ENCODE measurements around the gene GRB10. TPM values are rescaled to one million over a fixed set of nuclear protein-coding genes. Genes with fewer than 3 reads are reported as not detected.

GRB10 gene
- total RNA-seq, 1 experiment from 2014 or later: 38.3 TPM

DNA sequence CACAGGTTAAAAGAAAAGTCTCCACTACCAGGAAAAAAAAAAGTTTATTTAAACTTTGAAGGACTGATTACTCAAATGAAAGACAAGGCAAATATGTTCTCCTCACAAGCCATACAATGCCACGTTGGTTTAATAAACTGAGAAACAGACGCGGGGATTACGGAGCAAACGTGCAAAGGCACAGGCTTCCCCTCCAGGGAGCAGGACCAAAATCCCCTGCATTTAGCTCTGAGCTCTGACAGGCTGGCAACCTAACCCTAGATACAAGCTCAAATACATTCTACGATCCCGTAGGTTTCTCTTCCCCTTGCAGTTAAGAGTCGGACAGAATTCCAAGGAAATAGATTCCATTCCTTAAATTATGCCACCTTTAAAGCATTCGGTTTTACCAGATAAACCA lies 7.7 kb upstream of the GRB10 start:
- BruUV-seq (replicated peaks): no TSS peak
- ChIA-PET CTCF (no interaction called here), POLR2A (no interaction called here)
- TF ChIP-seq, protein P1, sequence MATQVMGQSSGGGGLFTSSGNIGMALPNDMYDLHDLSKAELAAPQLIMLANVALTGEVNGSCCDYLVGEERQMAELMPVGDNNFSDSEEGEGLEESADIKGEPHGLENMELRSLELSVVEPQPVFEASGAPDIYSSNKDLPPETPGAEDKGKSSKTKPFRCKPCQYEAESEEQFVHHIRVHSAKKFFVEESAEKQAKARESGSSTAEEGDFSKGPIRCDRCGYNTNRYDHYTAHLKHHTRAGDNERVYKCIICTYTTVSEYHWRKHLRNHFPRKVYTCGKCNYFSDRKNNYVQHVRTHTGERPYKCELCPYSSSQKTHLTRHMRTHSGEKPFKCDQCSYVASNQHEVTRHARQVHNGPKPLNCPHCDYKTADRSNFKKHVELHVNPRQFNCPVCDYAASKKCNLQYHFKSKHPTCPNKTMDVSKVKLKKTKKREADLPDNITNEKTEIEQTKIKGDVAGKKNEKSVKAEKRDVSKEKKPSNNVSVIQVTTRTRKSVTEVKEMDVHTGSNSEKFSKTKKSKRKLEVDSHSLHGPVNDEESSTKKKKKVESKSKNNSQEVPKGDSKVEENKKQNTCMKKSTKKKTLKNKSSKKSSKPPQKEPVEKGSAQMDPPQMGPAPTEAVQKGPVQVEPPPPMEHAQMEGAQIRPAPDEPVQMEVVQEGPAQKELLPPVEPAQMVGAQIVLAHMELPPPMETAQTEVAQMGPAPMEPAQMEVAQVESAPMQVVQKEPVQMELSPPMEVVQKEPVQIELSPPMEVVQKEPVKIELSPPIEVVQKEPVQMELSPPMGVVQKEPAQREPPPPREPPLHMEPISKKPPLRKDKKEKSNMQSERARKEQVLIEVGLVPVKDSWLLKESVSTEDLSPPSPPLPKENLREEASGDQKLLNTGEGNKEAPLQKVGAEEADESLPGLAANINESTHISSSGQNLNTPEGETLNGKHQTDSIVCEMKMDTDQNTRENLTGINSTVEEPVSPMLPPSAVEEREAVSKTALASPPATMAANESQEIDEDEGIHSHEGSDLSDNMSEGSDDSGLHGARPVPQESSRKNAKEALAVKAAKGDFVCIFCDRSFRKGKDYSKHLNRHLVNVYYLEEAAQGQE (IDR thresholded peaks at IDR 0.05; ENCODE audit: insufficient read depth in 1 of 2, low read depth in 2 of 2, low read length in 1 of 2): no peak
- TF ChIP-seq TCF7L2 (IDR thresholded peaks at IDR 0.05; ENCODE audit: low read depth, low read length) (no peak), POLR2AphosphoS5 (IDR thresholded peaks at IDR 0.05; ENCODE audit: low read depth, low read length) (no peak), SIN3A (IDR thresholded peaks at IDR 0.05; ENCODE audit: borderline replicate concordance, insufficient read depth, low read depth, low read length) (no peak)
- TF ChIP-seq, protein P2, sequence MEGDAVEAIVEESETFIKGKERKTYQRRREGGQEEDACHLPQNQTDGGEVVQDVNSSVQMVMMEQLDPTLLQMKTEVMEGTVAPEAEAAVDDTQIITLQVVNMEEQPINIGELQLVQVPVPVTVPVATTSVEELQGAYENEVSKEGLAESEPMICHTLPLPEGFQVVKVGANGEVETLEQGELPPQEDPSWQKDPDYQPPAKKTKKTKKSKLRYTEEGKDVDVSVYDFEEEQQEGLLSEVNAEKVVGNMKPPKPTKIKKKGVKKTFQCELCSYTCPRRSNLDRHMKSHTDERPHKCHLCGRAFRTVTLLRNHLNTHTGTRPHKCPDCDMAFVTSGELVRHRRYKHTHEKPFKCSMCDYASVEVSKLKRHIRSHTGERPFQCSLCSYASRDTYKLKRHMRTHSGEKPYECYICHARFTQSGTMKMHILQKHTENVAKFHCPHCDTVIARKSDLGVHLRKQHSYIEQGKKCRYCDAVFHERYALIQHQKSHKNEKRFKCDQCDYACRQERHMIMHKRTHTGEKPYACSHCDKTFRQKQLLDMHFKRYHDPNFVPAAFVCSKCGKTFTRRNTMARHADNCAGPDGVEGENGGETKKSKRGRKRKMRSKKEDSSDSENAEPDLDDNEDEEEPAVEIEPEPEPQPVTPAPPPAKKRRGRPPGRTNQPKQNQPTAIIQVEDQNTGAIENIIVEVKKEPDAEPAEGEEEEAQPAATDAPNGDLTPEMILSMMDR (IDR thresholded peaks at IDR 0.05): no peak
- Histone ChIP-seq H3K9me3 (ENCODE audit: control insufficient read depth, insufficient read depth, low read depth, low read length) (no peaks in the 10 kb centered on the region; the same call in 1 of the 2 replicates), H3K4me3 (ENCODE audit: low read depth in 2 of 2, low read length in 2 of 2) (no peak overlapping the region; a peak in 1 of 4 replicates), H3K27me3 (ENCODE audit: control insufficient read depth, insufficient read depth, low read length) (peaks cover 5% of the 10 kb centered on the region; the same call in 1 of the 2 replicates), H3K27ac (ENCODE audit: low read length) (no peak overlapping the region), H3K4me1 (ENCODE audit: control insufficient read depth, insufficient read depth, low read length) (peaks cover 6% of the 10 kb centered on the region), H3K36me3 (ENCODE audit: control insufficient read depth, insufficient read depth, low read length) (no peaks in the 10 kb centered on the region)
- intact Hi-C loops (cut with micrococcal nuclease; ENCODE audit: unreplicated experiment): no loop called here
- in situ Hi-C loops (cut with HindIII; ENCODE audit: low pct_unique_long_range_greater_than_20kb, low sequenced_read_pairs): no loop called here
- DNase-seq (ENCODE audit: low read depth, low spot score) (no peak), ATAC-seq (no peak)

DNA sequence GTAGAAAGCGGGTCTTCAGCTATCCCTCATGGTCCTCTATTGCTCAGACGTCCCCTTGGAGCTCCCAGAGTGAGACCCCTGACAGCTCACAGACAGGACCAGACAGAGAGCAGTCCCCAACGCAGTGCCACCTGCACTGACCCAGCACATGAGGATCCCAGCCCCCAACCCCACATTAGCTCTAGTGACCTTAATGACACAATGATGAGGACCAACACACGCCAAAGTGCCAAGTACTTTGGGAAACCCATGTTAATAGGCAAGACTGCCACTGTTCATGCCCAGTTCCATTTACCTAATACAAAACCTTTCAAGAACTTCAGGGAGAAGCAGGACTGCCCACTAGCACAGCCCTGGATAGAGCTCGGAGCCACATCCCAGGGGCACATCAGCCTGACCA lies 5.7 kb upstream of the GRB10 start:
- TF ChIP-seq TCF7L2 (IDR thresholded peaks at IDR 0.05; ENCODE audit: low read depth, low read length) (no peak), SIN3A (IDR thresholded peaks at IDR 0.05; ENCODE audit: borderline replicate concordance, insufficient read depth, low read depth, low read length) (no peak), POLR2AphosphoS5 (IDR thresholded peaks at IDR 0.05; ENCODE audit: low read depth, low read length) (no peak)
- TF ChIP-seq, protein P1 (IDR thresholded peaks at IDR 0.05; ENCODE audit: insufficient read depth in 1 of 2, low read depth in 2 of 2, low read length in 1 of 2): no peak
- TF ChIP-seq, protein P2 (IDR thresholded peaks at IDR 0.05): no peak
- Histone ChIP-seq H3K4me1 (ENCODE audit: control insufficient read depth, insufficient read depth, low read length) (peaks cover 6% of the 10 kb centered on the region), H3K27me3 (ENCODE audit: control insufficient read depth, insufficient read depth, low read length) (no peaks in the 10 kb centered on the region), H3K9me3 (ENCODE audit: control insufficient read depth, insufficient read depth, low read depth, low read length) (no peaks in the 10 kb centered on the region; the same call in 1 of the 2 replicates), H3K27ac (ENCODE audit: low read length) (no peak overlapping the region), H3K4me3 (ENCODE audit: low read depth in 2 of 2, low read length in 2 of 2) (no peak overlapping the region), H3K36me3 (ENCODE audit: control insufficient read depth, insufficient read depth, low read length) (no peaks in the 10 kb centered on the region)
- intact Hi-C loops (cut with micrococcal nuclease; ENCODE audit: unreplicated experiment): loop anchor here (10.0 kb wide), 1 partner anchor 74 kb away; no protein-coding TSS in a partner anchor
- CTCF ChIA-PET: interaction anchor here (0.5 kb wide), 1 partner anchor 31 kb away, joined by 6 read pairs; no protein-coding TSS in a partner anchor
- in situ Hi-C loops (cut with HindIII; ENCODE audit: low pct_unique_long_range_greater_than_20kb, low sequenced_read_pairs): no loop called here
- ATAC-seq: no peak
- BruUV-seq (replicated peaks): no TSS peak
- POLR2A ChIA-PET: interaction anchor here (1.1 kb wide), 1 partner anchor 12 kb away, joined by 5 read pairs; no protein-coding TSS in a partner anchor
- no peak for DNase-seq (ENCODE audit: low read depth, low spot score)
